Activated CD4-positive, alpha-beta T cell treated with anti-CD3 and anti-CD28 coated beads, Interleukin-2, Interleukin-4, amounts not matched to agents 100 ng/mL and 50 ng/mL, durations not matched to agents 16 hours and 8 hours (primary cell): Measurements from ENCODE around the gene RAB27A.
"Not testable (repeated sequence)": the region's sequence is repeated elsewhere in the genome, so short reads cannot be mapped to it uniquely, and the experiment has no call there.

Source experiments
- DNase-seq: peaks from one replicate; pipeline ENCODE4 v3.0.0-alpha.2; 2020; ENCODE audit warnings: low spot score

RAB27A gene

DNA sequence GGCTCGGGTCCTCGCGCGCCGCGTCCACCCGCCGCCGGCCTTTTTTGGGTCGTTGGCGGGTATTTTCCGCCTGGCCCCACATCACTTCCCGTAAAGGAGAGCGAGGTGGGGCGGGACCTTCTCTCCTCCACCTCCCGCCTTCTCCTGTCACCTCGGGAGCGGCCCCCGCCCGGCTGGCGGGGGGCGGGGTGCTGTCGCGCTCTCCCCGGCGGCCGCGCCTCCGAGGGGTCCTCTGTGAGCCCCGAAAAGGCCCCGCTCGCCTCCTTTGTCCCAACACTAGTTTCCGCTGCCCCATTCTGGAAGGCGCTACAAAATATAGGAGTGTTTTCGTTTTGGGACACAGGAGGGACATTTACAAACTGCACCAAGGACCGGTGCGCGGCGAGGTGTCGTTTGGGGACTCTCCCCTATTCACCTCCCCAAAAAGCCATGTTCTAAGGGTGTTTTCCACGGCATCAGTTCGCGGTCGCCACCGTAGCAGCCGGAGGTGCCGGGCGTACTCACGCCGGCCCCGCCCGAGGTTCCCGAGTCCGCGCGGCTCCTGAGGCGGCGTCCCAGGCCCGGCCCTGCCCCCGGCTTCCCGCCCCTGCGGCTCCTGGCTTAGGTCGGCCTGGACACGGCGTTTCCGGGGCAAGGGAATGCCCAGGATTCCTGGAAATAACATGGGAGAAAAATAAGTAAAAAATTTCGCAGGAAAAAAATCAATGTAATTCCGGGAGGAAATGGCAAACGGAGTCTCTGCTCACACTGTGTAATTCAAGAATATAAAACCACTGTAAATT, at the start of gene RAB27A:
TSS of gene RAB27A (minus strand) at position 68 of the 782 bp plus-strand sequence. CDS start 54,879 bp downstream, outside the sequence.
- peak; percentile 85 for DNase-seq

GRCh38 chr15:55337160-55337559, 47.5 kb upstream of the RAB27A start:
- DNase-seq = no peak

GRCh38 chr15:55334997-55335396, 45.4 kb upstream of the RAB27A start:
- no peak for DNase-seq

GRCh38 chr15:55334371-55334770, 44.8 kb upstream of the RAB27A start:
- DNase-seq = no peak

DNA sequence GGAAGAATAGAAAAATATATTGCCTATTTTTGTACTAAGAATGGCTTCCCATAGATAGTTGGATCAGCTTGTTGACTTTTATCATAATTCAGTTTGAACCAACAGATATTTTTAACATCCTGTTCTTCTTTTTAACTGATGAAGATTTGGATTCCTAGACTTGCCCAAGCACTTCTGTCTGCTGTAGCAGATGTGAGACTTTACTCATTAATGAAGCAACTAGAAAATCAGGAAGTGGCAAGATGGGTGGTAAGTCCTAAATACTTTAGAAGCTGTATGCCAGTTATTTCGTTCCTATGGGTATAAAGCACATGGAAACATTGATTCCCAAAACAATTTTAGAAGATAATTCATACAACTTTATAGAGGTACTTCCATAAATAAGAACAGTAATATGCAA, 37.8 kb upstream of the RAB27A start:
- no peak for DNase-seq

DNA sequence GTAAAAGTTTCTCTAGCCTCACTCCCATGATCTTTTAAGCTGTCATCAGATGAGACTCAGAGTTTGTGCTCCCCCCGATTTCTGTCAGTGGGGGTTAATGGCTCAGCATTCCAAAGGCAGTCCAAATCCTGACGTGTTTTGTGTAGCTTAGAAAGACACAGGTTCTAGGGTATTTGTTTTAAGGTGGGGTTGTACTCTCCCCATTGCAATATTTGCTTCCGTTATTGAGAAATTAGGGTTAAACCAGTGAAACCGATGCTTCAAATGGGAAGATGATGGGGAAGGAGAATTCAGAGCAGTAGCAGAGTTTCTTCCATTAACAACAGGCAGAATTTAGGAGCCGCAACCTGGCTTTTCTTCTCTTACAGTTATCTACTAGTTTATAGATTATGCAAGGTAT, 32.9 kb upstream of the RAB27A start:
- DNase-seq = no peak

DNA sequence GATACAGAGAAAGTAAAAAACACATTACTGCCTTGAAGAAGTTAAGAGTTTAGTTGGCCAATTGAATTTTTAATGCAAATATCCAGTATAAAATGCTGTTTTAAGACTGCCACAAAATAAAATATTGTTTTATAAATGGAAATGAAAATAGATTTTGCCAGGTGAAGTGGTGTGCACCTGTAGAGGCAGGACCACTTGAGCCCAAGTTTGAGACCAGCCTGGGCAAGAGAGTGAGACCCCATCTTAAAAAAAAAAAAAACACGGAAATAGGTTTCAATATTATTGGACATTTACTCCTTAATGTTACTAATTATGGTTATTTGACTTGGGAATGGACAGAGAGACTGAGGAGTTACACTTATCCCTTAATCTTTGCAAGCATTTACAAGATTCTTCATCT, 31.4 kb upstream of the RAB27A start:
- DNase-seq = no peak

DNA sequence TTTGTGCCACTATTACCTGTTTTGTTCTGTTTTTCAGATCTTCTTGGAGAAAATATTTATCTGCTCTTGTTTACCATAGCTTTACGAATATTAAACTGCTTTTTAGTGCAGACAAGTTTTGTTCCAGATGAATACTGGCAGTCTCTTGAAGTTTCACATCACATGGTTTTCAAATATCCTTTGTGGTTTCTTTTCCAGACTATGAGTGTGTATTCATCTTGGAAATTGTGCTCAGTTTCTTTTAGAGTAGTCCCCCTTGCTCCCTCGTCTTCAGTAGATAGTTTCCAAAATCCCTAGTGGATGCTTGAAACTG, 30.6 kb upstream of the RAB27A start:
- DNase-seq = no peak

- peak; percentile 16 for DNase-seq
Observed at GRCh38 chr15:55319537-55320237, 30.1 kb upstream of the RAB27A start.

GRCh38 chr15:55318588-55319494, 29.2 kb upstream of the RAB27A start, which contains the start of the genes PIGB and PIGBOS1:
Gene PIGB, plus strand, starts transcription at chr15:55319222. Its CDS starts 29 bp downstream, at chr15:55319251.
Gene PIGBOS1, minus strand, starts transcription at chr15:55319123. Its CDS starts 1,331 bp downstream, at chr15:55317792.
- DNase-seq = peak; percentile 85

- not testable (repeated sequence) for DNase-seq
Observed at GRCh38 chr15:55302801-55303200, 13.2 kb upstream of the RAB27A start.

GRCh38 chr15:55297315-55297714, 7.7 kb upstream of the RAB27A start:
- no peak for DNase-seq

DNA sequence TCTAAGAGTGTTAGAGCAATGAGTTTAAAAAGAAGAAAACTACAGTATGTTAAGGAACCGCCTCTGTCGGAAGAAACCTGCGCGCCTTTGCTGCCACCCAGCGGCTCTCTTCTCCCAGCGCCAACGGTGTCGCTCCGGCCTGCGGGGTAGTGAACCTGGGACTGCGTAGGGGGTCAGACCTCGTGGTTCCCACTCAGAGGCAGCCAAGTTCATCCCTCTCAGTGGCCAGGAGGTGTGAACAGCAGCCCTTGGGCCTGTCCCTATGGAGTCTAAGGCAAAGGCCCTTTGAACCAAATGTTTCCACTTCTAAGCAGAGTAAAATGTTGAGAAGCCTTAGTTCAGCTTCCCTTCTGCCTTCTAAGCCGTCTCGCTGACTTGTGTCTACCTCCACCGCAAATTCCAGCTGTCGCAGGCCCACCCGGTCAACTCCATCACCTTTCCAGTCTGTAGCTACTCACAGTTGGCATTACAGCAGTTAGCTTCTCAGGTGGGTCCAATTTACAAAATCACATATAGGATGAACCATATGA, 980 bp upstream of the RAB27A start:
- peak; percentile 86 for DNase-seq

DNA sequence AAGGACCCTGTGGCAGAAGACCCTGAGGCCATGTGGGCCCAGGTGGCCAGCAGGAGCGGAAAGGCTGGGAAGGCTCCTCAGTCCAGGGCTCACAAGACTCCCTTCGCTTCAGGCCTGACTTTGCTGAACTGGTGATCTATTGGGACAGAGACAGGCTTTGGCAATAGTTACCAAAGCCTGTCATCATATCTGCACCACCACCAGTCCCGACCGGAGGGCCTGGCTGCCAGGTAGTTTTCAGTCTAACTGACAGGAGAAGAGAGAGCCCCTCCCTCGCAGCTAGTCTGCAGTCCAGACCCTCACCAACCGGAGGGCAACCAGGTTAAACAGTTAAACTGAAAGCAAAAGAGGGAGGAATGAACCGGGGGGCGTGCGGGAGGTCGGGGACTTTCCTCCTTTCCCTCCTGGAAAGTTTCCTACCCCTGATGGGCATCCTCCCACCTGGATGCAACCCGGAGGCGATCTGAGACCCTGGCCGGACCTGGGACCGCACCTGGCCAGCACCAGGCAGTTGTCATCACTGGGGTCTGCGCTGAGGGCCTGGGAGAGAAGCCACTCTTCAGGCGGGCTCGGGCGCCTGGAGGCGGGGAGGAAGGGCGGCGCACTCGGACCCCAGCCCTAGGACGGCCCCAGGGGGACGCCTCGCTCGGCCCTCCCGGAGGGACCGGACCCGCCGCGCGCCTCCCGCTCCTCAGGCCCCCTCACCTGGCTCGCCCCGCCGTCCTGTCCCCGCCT, 435 bp downstream of the RAB27A start:
- peak; percentile 49 for DNase-seq

- DNase-seq = no peak
Observed at GRCh38 chr15:55288006-55288717, 1.5 kb downstream of the RAB27A start.

DNA sequence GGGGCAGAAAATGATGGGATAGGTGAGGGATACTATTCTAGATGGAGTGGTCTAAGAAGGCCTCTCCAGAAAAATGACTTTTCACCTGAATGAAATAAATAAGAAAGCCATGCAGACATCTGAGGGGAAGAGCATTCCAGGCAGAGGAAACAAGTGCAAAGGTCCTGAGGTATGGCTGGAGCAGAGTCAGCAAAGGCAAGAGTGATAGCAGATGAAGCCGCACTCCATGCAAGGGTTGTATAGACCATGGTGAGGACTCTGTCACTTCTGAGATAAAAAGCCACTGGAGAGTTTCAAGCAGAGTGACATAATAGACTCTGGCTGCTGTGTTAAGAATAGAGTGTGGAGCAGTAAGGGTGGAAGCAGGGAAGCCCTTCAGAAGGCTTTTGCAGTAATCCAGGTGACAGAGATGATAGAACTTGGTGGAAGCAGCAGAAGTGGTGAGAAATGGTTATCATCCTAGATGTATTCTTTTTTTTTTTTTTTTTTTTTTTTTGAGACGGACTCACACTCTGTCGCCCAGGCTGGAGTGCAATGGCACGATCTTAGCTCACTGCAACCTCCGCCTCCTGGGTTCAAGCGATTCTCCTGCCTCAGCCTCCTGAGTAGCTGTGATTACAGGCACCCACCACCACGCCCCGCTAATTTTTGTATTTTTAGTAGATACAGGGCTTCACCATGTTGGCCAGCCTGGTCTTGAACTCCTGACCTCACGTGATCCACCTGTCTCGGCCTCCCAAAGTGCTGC, 3.0 kb downstream of the RAB27A start:
- DNase-seq = not testable (repeated sequence)

GRCh38 chr15:55284426-55284825, 5.2 kb downstream of the RAB27A start:
- DNase-seq = no peak

DNA sequence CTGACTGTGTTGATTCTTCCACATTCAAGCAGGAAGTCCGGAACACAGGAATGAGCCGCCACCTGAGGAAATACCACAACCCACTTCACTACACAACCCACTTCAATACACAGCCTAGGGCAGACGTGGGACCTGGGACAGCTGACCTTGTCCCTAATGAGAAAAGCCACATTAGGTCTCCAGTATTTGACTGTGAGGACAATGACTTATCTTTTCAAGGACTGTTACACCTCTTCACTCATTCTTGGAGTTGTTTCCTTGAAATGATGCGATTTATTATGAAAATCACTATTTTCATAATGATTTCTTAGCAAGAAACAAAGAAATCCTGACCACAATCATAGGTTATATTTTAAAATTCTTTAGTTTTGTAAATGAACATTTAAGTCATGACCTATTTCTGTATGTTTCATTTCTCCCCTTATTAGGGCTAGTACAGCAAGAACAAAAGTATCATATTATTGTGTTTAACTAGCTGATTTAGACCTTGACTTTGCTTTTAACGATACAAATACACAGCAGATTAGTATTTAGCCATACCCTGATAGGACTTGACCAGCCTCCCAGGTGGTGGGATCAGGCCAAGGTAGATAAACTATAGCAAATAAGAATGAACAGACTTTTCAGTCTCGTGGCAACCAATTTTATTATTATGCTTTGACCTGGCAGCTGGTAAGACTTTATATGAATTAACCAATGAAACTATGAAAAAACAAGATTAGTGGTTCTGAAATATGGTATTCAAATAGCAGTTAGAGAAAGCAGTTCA, 6.0 kb downstream of the RAB27A start:
- peak; percentile 63 for DNase-seq

DNA sequence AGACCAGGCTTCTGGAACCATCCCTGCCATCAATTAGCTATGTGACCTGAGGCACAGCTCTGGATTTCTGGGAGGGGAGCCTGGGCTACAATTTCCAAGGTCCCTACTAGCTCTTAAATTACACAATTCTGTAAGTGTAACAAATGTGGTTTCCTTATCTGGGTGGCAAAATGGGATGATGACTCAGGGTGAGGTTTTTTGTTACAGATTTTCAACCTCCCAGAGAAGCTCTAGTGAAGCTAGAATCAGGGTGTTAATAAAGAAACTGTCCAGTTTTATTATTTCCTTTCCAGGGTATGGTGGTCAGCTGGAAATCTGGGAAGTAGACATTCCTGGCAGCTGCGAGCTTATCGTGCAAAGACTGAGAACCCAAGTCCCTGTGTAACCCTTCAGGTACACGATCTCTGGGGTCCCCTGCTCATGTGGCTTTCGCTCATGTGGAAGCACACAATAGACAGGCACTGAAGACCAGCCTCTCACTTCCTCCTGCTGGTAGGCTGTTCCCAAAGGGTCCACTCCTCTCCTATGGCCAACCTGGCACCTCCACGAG, 7.3 kb downstream of the RAB27A start:
- peak; percentile 73 for DNase-seq
